NAMALWA (cell line): ENCODE results near the gene IRGM.
"Not testable (repeated sequence)": the region's sequence is repeated elsewhere in the genome, so short reads cannot be mapped to it uniquely, and the experiment has no call there.

Experiments
- DNase-seq: peaks from one replicate; pipeline ENCODE4 v3.0.0-alpha.2; 2015; ENCODE audit warnings: low spot score

Gene IRGM, protein sequence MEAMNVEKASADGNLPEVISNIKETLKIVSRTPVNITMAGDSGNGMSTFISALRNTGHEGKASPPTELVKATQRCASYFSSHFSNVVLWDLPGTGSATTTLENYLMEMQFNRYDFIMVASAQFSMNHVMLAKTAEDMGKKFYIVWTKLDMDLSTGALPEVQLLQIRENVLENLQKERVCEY

GRCh38 chr5:150846308-150846653, at the start of gene IRGM:
IRGM (plus strand) TSS chr5:150846521; CDS start chr5:150848124, 1,603 bp downstream.
- not testable (repeated sequence) for DNase-seq

DNA sequence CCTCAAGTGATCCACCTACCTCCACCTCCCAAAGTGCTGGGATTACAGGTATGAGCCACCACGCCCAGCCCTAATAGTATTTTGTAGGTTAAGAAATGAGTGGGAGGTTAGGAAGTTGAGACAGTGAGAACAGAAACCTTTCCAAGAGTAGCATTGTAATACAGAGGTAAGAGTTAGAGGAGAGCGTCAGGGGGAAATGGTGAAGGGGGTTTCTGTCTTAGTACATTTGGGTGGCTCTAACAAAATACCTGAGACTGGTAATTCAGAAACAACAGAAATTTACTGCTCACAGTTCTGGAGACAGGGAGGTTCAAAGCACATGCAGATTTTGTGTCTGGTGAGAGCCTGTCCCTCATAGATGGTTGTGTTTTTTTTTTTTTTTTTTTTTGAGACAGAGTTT, 48.9 kb upstream of the IRGM start:
- DNase-seq, result no peak

DNA sequence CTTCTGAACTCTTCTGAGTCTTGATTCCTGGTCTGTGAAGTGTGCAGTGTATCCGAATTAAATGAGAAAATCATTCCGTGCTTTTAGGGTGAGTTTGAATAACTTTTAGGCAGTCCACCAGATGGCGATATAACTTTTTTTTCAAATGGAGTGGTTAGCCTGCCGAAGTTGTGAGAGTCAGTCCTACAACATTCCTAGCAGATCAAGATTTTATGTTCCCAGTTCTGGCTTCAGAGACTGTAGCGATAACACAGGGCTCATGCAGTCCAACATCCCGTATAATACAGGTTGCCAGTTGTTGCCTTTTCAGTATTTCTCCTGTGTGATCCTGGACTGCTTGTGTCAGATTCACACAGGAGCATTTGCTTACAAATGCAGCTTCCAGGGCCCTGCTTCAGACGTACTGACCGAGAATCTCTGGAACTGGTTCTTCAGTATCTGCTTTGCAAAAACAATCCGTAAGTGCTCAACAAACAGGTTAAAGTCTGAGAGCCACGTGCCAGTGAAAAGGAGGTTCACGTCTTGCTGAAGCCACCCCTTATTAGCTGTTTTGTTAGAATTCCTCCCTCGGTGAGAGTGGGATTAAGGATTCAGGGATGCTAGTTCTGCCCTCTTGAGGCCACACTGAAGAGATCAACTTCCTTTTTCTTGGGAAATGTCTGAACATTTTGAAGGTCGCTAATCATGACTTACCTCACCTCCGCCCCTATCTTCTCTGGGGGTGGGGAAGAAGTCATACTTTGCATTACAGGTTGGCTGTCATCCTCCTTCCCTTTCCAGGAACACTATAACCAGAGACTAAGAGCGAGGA, 45.0 kb upstream of the IRGM start:
- peak; percentile 57 for DNase-seq

- DNase-seq, result no peak
Observed at GRCh38 chr5:150804388-150804787, 41.9 kb upstream of the IRGM start.

DNA sequence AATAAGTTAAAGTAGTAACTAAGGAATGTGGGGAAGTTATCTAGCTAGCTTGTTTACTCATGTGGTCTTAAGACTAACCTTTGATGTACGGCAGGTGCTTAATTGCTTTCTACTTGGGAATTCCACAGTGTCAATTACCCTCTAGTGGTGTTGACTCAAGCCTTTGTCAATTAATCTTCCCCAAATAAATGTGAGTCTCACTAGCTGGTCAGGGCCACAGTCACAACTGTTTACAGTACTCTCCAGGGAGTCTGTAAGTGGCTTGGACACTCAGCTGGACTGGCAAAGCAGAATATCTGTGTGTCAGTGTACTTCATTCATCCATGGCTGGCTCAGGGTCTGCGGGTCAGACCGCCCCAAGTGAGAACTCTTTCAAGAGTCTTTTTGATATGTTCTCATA, 37.0 kb upstream of the IRGM start:
- DNase-seq, result no peak

GRCh38 chr5:150815010-150815409, 31.3 kb upstream of the IRGM start:
- DNase-seq, result no peak

- no peak for DNase-seq
Observed at GRCh38 chr5:150816946-150817345, 29.4 kb upstream of the IRGM start.

GRCh38 chr5:150829744-150830143, 16.6 kb upstream of the IRGM start:
- DNase-seq, result no peak

- DNase-seq, result not testable (repeated sequence)
Observed at GRCh38 chr5:150831821-150832220, 14.5 kb upstream of the IRGM start.

GRCh38 chr5:150836064-150836463, 10.3 kb upstream of the IRGM start:
- DNase-seq, result no peak

DNA sequence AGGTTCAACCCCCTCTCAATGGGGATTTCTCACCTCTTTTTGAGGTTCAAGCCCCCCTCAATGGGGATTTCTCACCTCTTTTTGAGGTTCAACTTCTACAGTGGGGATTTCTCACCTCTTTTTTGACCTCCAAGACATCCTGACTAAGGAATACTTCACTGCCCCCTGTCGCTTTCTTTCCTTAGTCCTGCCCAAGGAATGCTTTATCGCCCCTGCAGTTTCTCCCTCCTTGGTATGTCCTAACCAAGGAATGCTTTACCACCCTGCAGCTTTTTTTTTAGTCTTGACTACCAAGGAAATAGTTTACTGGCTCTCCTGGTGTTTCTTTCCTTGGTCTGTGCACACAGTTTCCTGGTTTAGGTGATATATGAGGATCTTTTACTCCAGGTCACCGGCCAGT, 9.6 kb upstream of the IRGM start:
- no peak for DNase-seq

DNA sequence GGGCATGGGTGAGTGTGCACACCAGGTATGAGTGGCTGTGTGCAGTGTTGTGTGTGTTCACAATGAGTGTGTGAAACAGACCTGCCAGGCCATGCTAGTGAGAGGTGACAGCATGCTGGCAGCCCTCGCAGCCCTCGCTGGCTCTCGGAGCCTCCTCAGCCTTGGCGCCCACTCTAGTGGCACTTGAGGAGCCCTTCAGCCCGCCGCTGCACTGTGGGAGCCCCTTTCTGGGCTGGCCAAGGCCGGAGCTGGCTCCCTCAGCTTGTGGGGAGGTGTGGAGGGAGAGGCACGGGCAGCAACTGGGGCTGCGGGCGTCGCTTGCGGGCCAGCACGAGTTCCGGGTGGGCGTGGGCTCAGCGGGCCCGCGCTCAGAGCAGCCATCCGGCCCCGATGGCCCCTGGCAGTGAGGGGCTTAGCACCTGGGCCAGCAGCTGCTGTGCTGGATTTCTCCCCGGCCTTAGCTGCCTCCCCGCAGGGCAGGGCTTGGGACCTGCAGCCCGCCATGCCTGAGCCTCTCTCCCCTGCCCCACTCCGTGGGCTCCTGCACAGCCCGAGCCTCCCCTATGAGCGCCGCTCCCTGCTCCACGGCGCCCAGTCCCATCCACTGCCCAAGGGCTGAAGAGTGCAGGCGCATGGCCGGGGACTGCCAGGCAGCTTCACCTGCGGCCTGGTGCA, 999 bp upstream of the IRGM start:
- DNase-seq, result not testable (repeated sequence)

DNA sequence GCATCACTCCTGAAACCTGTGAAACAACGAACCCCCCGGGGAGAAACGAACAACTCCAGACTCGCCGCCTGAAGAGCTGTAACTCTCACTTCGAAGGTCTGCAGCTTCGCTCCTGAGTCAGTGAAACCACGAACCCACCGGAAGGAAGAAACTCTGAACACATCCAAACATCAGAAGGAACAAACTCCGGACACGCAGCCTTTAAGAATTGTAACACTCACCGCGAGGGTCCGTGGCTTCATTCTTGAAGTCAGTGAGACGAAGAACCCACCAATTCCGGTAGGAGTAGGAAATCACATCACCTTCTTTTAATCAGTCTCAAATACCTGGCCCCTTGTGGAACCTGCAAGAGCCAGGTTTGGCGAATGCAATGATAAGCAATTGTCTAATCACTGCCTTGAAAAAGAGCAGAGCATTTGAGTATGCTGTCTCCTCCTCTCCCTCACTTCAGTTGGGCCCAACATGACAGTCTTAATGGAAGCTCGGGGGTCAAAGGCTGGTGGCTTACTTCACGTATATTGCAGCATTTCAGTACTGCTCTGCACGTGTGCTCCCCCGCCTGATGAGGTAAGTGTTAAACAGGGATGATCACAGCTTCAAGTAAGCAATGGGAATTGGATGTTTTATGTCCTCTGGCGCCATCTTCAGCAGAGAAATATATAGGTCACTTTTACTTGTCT, 473 bp downstream of the IRGM start:
- peak; percentile 86 for DNase-seq

GRCh38 chr5:150847334-150847695, 994 bp downstream of the IRGM start:
- no peak for DNase-seq

GRCh38 chr5:150848271-150848670, 1.9 kb downstream of the IRGM start:
- DNase-seq, result no peak

GRCh38 chr5:150851039-150851438, 4.7 kb downstream of the IRGM start:
- no peak for DNase-seq

GRCh38 chr5:150853561-150853960, 7.2 kb downstream of the IRGM start:
- peak; percentile 37 for DNase-seq

- DNase-seq, result not testable (repeated sequence)
Observed at GRCh38 chr5:150856700-150857099, 10.4 kb downstream of the IRGM start.

GRCh38 chr5:150860246-150860821, 14.0 kb downstream of the IRGM start:
- no peak for DNase-seq

DNA sequence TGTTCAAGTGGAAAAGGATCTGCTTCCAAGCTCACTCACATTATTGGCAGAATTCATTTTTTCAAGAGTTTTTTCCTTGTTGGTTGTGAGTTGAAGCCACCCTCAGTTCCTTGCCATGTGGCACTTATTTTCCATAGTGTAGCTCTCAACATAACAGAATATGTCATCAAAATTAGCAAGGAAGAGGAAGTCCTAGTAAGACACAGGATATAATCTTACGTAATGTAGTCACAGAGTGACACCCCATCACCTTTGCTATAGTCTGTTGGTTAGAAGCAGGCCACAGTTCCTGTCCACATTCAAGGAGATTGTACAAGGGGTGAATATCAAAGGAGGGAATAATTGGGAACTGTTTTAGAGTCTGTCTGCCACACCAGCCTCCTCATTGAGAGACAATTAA, 15.7 kb downstream of the IRGM start:
- DNase-seq, result no peak

DNA sequence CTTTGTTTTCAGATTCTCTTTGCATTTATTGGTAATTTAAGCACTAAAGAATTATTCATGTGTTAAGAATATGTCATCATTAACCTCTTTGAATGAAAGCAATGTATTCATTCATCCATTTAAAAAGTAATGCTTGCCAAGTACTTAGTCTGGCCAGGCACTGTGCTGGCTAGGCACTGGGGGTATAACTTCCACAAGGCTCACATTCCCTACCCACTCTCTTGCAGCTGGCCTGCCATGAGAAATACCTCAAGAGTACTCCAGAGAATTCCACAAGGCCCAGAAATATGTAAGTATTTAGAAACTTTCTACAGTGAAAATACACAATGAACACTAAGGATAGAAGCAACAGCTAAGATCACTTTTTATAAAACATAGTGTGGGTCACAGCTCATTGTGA, 33.0 kb downstream of the IRGM start:
- no peak for DNase-seq
